ENCODE data around the gene NTM.

GRCh38 chr11:132062541-132062940 is 692.1 kb downstream of the NTM start:
- TF ChIP-seq CTCF (optimal IDR thresholded peaks at IDR 0.05 in 1 of 3, IDR thresholded peaks at IDR 0.05 in 1 of 3, conservative IDR thresholded peaks at IDR 0.05 in 1 of 3; ENCODE audit: extremely low read depth in 1 of 3, insufficient read depth in 2 of 3, low read length in 3 of 3) (no peak), EZH2 (IDR thresholded peaks at IDR 0.05; ENCODE audit: low read length) (no peak)
